PFSK-1 (cell line): Measurements from ENCODE around the gene ST6GALNAC1.

Source experiments
- FOXP2 ChIP-seq: optimal IDR thresholded peaks from 2 replicates; pipeline ENCODE3; 2011; ENCODE audit warnings: borderline replicate concordance, control low read depth, inconsistent platforms; ENCODE audit not compliant: insufficient read depth; ENCODE audit errors: extremely low read length, extremely low read depth
- POLR2AphosphoS5 ChIP-seq: IDR thresholded peaks from 2 replicates; pipeline ENCODE4 v1.6.1; 2012; ENCODE audit warnings: low read depth, mild to moderate bottlenecking, control low read depth, low read length, moderate library complexity
- SIN3A ChIP-seq: IDR thresholded peaks from 2 replicates; pipeline ENCODE4 v1.6.1; 2012; ENCODE audit warnings: mild to moderate bottlenecking, low read length, moderate library complexity, borderline replicate concordance; ENCODE audit not compliant: insufficient read depth
- TAF1 ChIP-seq: IDR thresholded peaks from 2 replicates; pipeline ENCODE4 v1.6.1; 2012; ENCODE audit warnings: low read length, control low read depth, borderline replicate concordance; ENCODE audit not compliant: insufficient read depth
- TF ChIP-seq, protein P1 (sequence below), 2 experiments: IDR thresholded peaks; 2 replicates each; pipeline versions ENCODE4 v1.6.1 to v1.8.0; 2011 to 2012; ENCODE audit warnings: low read depth in 2 of 2, low read length in 2 of 2, control low read depth in 1 of 2, inconsistent platforms in 1 of 2, mild to moderate bottlenecking in 1 of 2, moderate library complexity in 1 of 2; ENCODE audit not compliant: insufficient read depth in 1 of 2

DNA sequence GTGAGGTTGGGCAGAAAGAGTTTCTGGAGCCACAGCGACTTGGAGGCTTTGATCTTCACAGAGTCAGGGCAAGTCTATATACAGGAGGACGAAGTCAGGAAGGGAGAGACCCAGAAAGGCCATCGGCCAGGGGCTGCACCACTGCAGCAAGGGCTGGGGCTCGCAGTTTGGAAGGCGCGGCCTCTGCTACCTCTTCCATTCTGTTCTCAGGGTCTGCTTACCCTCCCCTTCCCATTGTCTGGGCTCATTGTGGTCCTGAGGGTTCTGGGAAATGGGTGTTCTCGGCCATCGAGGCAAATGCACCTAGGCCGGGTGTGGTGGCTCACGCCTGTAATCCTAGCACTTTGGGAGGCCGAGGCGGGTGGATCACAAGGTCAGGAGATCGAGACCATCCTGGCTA lies 16.0 kb downstream of the ST6GALNAC1 start:
- TF ChIP-seq, protein P1, sequence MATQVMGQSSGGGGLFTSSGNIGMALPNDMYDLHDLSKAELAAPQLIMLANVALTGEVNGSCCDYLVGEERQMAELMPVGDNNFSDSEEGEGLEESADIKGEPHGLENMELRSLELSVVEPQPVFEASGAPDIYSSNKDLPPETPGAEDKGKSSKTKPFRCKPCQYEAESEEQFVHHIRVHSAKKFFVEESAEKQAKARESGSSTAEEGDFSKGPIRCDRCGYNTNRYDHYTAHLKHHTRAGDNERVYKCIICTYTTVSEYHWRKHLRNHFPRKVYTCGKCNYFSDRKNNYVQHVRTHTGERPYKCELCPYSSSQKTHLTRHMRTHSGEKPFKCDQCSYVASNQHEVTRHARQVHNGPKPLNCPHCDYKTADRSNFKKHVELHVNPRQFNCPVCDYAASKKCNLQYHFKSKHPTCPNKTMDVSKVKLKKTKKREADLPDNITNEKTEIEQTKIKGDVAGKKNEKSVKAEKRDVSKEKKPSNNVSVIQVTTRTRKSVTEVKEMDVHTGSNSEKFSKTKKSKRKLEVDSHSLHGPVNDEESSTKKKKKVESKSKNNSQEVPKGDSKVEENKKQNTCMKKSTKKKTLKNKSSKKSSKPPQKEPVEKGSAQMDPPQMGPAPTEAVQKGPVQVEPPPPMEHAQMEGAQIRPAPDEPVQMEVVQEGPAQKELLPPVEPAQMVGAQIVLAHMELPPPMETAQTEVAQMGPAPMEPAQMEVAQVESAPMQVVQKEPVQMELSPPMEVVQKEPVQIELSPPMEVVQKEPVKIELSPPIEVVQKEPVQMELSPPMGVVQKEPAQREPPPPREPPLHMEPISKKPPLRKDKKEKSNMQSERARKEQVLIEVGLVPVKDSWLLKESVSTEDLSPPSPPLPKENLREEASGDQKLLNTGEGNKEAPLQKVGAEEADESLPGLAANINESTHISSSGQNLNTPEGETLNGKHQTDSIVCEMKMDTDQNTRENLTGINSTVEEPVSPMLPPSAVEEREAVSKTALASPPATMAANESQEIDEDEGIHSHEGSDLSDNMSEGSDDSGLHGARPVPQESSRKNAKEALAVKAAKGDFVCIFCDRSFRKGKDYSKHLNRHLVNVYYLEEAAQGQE (IDR thresholded peaks at IDR 0.05; ENCODE audit: insufficient read depth in 1 of 2, low read depth in 2 of 2, low read length in 2 of 2), result no peak
- TF ChIP-seq SIN3A (no peak), POLR2AphosphoS5 (no peak), TAF1 (no peak), FOXP2 (no peak)
